Parathyroid adenoma (tissue), 2 donors: ENCODE measurements around the gene SPECC1.
"Not testable (repeated sequence)": the region's sequence is repeated elsewhere in the genome, so short reads cannot be mapped to it uniquely, and the experiment has no call there.

Experiments
- H2AFZ ChIP-seq: fragments of 300-600 bp; sonication (generic); one replicate; pipeline ENCODE4 v1.7.0; 2017; ENCODE audit warnings: antibody characterized with exemption, mild to moderate bottlenecking
- H3K27ac ChIP-seq: fragments of 300-600 bp; sonication (generic); one replicate; pipeline ENCODE4 v1.7.0; 2017
- H3K27me3 ChIP-seq: fragments of 300-600 bp; sonication (generic); one replicate; pipeline ENCODE4 v1.7.0; 2017; ENCODE audit warnings: low read length; ENCODE audit not compliant: control insufficient read depth, insufficient read depth
- H3K36me3 ChIP-seq: fragments of 300-600 bp; sonication (generic); one replicate; pipeline ENCODE4 v1.7.0; 2017; ENCODE audit warnings: low read length; ENCODE audit not compliant: control insufficient read depth, insufficient read depth
- H3K4me1 ChIP-seq: fragments of 300-600 bp; sonication (generic); one replicate; pipeline ENCODE4 v1.7.0; 2017; ENCODE audit warnings: control low read depth
- H3K4me2 ChIP-seq: fragments of 300-600 bp; sonication (generic); one replicate; pipeline ENCODE4 v1.7.0; 2017; ENCODE audit warnings: low read length
- H3K4me3 ChIP-seq: fragments of 300-600 bp; sonication (generic); one replicate; pipeline ENCODE4 v1.7.0; 2017; ENCODE audit warnings: low read depth, low read length
- H3K79me2 ChIP-seq: fragments of 300-600 bp; sonication (generic); one replicate; pipeline ENCODE4 v1.7.0; 2017; ENCODE audit warnings: control low read depth
- H3K9ac ChIP-seq: fragments of 300-600 bp; sonication (generic); one replicate; pipeline ENCODE4 v1.7.0; 2017; ENCODE audit warnings: mild to moderate bottlenecking
- H3K9me3 ChIP-seq: fragments of 300-600 bp; sonication (generic); one replicate; pipeline ENCODE4 v1.7.0; 2017; ENCODE audit warnings: low read length; ENCODE audit not compliant: control insufficient read depth
- TF ChIP-seq, protein P1 (sequence below): fragments of 300-600 bp; sonication (generic); IDR thresholded peaks from one replicate; pipeline ENCODE4 v1.7.0; 2017; ENCODE audit warnings: antibody characterized with exemption, mild to moderate bottlenecking
- donor health status: primary hyperparathyroidism.

The SPECC1 gene

GRCh38 chr17:20232611-20233010 is 223.5 kb downstream of the SPECC1 start:
- Histone ChIP-seq H3K4me1 (peaks cover 12% of the 10 kb centered on the region), H3K79me2 (no peaks in the 10 kb centered on the region), H3K9ac (no peak overlapping the region), H3K27ac (no peak overlapping the region), H3K4me2 (no peak overlapping the region), H3K36me3 (no peaks in the 10 kb centered on the region), H3K4me3 (no peak overlapping the region), H2AFZ (no peak overlapping the region), H3K9me3 (no peaks in the 10 kb centered on the region), H3K27me3 (no peaks in the 10 kb centered on the region)
- TF ChIP-seq, protein P1, sequence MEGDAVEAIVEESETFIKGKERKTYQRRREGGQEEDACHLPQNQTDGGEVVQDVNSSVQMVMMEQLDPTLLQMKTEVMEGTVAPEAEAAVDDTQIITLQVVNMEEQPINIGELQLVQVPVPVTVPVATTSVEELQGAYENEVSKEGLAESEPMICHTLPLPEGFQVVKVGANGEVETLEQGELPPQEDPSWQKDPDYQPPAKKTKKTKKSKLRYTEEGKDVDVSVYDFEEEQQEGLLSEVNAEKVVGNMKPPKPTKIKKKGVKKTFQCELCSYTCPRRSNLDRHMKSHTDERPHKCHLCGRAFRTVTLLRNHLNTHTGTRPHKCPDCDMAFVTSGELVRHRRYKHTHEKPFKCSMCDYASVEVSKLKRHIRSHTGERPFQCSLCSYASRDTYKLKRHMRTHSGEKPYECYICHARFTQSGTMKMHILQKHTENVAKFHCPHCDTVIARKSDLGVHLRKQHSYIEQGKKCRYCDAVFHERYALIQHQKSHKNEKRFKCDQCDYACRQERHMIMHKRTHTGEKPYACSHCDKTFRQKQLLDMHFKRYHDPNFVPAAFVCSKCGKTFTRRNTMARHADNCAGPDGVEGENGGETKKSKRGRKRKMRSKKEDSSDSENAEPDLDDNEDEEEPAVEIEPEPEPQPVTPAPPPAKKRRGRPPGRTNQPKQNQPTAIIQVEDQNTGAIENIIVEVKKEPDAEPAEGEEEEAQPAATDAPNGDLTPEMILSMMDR: no peak

DNA sequence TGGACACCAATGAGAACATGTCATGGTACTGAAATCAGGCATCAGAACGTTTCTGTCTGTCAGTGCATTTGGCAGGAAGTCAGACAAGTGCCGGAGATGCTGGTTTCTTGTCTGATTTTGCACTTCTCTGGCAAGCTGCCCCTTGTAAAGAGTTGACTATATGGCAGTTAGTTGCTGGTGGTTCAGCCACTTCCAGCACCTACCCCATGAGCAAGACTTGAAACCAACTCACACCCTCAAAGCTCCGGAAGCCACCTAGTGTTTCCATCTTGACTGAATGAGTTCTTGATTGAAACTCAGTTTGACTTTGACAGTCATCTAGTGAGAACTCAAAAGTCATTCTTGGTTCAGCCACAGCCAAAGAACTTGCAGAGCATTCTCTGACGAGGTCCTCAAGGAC is 225.1 kb downstream of the SPECC1 start:
- Histone ChIP-seq H2AFZ (no peak overlapping the region), H3K4me1 (peaks cover 8% of the 10 kb centered on the region), H3K4me2 (no peak overlapping the region), H3K79me2 (no peaks in the 10 kb centered on the region), H3K27ac (no peak overlapping the region), H3K9ac (no peak overlapping the region), H3K27me3 (no peaks in the 10 kb centered on the region), H3K4me3 (no peak overlapping the region), H3K9me3 (no peaks in the 10 kb centered on the region), H3K36me3 (no peaks in the 10 kb centered on the region)
- TF ChIP-seq, protein P1: no peak

GRCh38 chr17:20235747-20236146 is 226.6 kb downstream of the SPECC1 start:
- H3K79me2 ChIP-seq: no peaks in the 10 kb centered on the region
- no peak overlapping the region for H3K9ac ChIP-seq
- H2AFZ ChIP-seq: no peak overlapping the region
- H3K4me2 ChIP-seq: no peak overlapping the region
- no peaks in the 10 kb centered on the region for H3K27me3 ChIP-seq
- no peaks in the 10 kb centered on the region for H3K9me3 ChIP-seq
- H3K4me1 ChIP-seq: peaks cover 8% of the 10 kb centered on the region
- no peaks in the 10 kb centered on the region for H3K36me3 ChIP-seq
- TF ChIP-seq, protein P1: no peak
- H3K4me3 ChIP-seq: no peak overlapping the region
- no peak overlapping the region for H3K27ac ChIP-seq

DNA sequence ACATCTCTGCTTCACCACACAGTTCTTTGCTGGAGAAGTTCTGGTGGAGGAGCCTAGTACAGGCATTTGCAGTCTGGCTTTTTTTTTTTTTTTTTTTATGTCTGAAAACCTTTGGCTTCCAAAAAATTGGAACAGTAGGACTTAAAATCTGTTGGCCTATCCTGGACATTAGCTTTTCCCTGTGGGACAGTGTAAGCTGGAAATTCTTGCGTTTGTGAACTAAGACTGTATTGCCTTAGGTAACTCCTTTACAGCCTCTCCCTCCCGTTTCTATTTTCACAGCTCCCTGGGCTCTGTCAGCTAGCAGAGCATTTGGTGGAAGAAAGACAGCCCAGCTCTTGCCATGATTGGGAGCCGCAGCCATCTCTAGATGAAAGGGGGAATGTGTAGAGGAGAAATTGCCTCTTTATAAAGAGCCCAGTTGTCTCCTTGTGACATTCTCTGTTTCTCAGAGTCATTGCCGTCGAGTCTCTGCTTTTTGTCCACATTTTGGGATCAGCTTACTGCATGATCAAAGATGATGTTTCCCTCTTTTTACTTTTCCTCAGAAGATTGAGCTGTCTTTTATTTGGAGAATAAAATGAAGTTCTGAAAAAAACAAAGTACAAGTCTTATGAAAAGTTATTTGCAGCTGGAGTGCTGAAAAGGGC is 227.5 kb downstream of the SPECC1 start:
- H3K9ac ChIP-seq: no peak overlapping the region

GRCh38 chr17:20239776-20240175 is 230.6 kb downstream of the SPECC1 start:
- not testable (repeated sequence) for H3K4me2 ChIP-seq, H3K9me3 ChIP-seq, H3K27me3 ChIP-seq, H3K79me2 ChIP-seq, H3K27ac ChIP-seq, H3K9ac ChIP-seq, H3K4me1 ChIP-seq, H2AFZ ChIP-seq, H3K4me3 ChIP-seq, H3K36me3 ChIP-seq

More for the DNA sequence above, 227.5 kb downstream of the SPECC1 start:
- H2AFZ ChIP-seq: no peak overlapping the region
- H3K4me1 ChIP-seq: peaks cover 8% of the 10 kb centered on the region
- no peaks in the 10 kb centered on the region for H3K79me2 ChIP-seq
- H3K9me3 ChIP-seq: no peaks in the 10 kb centered on the region
- H3K4me2 ChIP-seq: no peak overlapping the region
- H3K27ac ChIP-seq: no peak overlapping the region
- no peaks in the 10 kb centered on the region for H3K27me3 ChIP-seq
- no peaks in the 10 kb centered on the region for H3K36me3 ChIP-seq
- TF ChIP-seq, protein P1: no peak
- no peak overlapping the region for H3K4me3 ChIP-seq
